HL-60 (cell line): ENCODE data around the gene SRRD.

Source experiments
- GABPA ChIP-seq: IDR thresholded peaks from 2 replicates; pipeline ENCODE4 v1.6.1; 2012; ENCODE audit warnings: low read depth
- POLR2AphosphoS5 ChIP-seq: IDR thresholded peaks from 2 replicates; pipeline ENCODE4 v1.6.1; 2012; ENCODE audit warnings: low read depth
- REST ChIP-seq: IDR thresholded peaks from 2 replicates; pipeline ENCODE4 v1.6.1; 2012; ENCODE audit warnings: low read depth; ENCODE audit not compliant: insufficient replicate concordance

- no peak for TF ChIP-seq POLR2AphosphoS5
- TF ChIP-seq GABPA = no peak
- TF ChIP-seq REST = no peak
Observed at GRCh38 chr22:26466196-26466595, 17.5 kb upstream of the SRRD start.
